ENCODE measurements around the gene PDZD7. TPM values are rescaled to one million over a fixed set of nuclear protein-coding genes. Genes with fewer than 3 reads are reported as not detected.

The PDZD7 gene
- total and polyA plus RNA-seq, 9 of the 15 experiments (the other 6 are each of a cell fraction or from before 2014, with no cell fraction given): 0.04 to 0.24 (median 0.08) TPM; not detected in 3

DNA sequence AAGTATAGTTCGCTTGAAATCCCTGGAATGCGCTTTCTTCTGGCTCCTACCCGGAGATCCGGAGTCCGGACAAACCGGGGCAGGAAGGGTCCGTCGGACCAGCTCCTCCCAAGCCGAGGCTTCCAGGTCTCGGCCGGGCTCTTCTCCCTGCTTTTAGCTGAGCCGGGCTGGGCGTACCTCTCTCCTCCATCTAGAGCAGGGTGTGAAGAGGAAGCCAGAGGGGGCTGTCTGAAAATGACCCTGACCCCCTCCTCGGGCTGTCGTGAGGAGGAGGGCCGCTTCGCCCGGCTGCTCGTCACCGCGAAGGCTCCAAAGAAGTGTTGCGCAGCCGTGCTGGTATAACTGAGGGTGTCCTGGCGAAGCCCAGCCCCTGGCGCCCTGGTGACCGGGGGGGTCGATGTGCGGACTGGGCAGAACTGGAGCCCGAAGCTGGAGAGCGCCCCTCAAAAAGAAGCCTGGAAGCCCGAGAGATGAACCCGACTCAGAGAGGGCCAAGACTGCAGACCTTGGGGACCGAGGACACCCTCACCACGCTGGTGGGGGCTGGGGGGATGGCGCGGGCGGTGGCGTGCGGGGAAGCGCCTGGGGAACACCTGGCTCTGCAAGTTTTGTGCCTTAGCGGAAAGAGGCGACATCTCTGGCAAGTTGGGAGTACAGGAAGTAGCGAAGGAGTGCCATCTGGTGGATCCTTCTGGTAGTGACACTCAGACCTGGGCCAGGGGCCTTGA is 36.6 kb upstream of the PDZD7 start (continued):
- TF ChIP-seq HEY1 (CRISPR knock-in tag; IDR thresholded peaks at IDR 0.05; ENCODE audit: borderline replicate concordance) (no peak), NFYB (IDR thresholded peaks at IDR 0.05; ENCODE audit: extremely low read depth, insufficient read length) (no peak), ZNF41 (CRISPR knock-in tag; conservative IDR thresholded peaks at IDR 0.05) (no peak), LCOR (CRISPR knock-in tag; IDR thresholded peaks at IDR 0.05) (peak; percentile 53; the same call in 1 of the 2 replicates), MIER1 (IDR thresholded peaks at IDR 0.05; ENCODE audit: low read depth) (no peak), NRF1 (conservative IDR thresholded peaks at IDR 0.05 in 1 of 2, IDR thresholded peaks at IDR 0.05 in 1 of 2) (peak; percentile 61 to 64), RNF2 (IDR thresholded peaks at IDR 0.05) (no peak), ZBTB7A (IDR thresholded peaks at IDR 0.05; ENCODE audit: borderline replicate concordance, control insufficient read depth, low read depth, low read length) (peak; percentile 54; the same call in 1 of the 2 replicates), POLR2G (IDR thresholded peaks at IDR 0.05; ENCODE audit: low read depth, low read length) (peak; percentile 73), STAG1 (CRISPR knock-in tag; IDR thresholded peaks at IDR 0.05; ENCODE audit: borderline replicate concordance) (no peak), RBM25 (IDR thresholded peaks at IDR 0.05; ENCODE audit: low read depth, low read length, severe bottlenecking) (no peak), WHSC1 (IDR thresholded peaks at IDR 0.05; ENCODE audit: low read length) (no peak)
- TF ChIP-seq, protein P1, sequence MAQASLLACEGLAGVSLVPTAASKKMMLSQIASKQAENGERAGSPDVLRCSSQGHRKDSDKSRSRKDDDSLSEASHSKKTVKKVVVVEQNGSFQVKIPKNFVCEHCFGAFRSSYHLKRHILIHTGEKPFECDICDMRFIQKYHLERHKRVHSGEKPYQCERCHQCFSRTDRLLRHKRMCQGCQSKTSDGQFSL (CRISPR knock-in tag; IDR thresholded peaks at IDR 0.05): no peak
- TF ChIP-seq, protein P1 (tag; IDR thresholded peaks at IDR 0.05): no peak
- TF ChIP-seq, protein P2, sequence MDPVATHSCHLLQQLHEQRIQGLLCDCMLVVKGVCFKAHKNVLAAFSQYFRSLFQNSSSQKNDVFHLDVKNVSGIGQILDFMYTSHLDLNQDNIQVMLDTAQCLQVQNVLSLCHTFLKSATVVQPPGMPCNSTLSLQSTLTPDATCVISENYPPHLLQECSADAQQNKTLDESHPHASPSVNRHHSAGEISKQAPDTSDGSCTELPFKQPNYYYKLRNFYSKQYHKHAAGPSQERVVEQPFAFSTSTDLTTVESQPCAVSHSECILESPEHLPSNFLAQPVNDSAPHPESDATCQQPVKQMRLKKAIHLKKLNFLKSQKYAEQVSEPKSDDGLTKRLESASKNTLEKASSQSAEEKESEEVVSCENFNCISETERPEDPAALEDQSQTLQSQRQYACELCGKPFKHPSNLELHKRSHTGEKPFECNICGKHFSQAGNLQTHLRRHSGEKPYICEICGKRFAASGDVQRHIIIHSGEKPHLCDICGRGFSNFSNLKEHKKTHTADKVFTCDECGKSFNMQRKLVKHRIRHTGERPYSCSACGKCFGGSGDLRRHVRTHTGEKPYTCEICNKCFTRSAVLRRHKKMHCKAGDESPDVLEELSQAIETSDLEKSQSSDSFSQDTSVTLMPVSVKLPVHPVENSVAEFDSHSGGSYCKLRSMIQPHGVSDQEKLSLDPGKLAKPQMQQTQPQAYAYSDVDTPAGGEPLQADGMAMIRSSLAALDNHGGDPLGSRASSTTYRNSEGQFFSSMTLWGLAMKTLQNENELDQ (CRISPR knock-in tag; IDR thresholded peaks at IDR 0.05; ENCODE audit: borderline replicate concordance): no peak
- TF ChIP-seq, protein P3, sequence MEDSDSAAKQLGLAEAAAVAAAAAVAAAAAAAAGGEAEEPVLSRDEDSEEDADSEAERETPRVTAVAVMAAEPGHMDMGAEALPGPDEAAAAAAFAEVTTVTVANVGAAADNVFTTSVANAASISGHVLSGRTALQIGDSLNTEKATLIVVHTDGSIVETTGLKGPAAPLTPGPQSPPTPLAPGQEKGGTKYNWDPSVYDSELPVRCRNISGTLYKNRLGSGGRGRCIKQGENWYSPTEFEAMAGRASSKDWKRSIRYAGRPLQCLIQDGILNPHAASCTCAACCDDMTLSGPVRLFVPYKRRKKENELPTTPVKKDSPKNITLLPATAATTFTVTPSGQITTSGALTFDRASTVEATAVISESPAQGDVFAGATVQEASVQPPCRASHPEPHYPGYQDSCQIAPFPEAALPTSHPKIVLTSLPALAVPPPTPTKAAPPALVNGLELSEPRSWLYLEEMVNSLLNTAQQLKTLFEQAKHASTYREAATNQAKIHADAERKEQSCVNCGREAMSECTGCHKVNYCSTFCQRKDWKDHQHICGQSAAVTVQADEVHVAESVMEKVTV (CRISPR knock-in tag; IDR thresholded peaks at IDR 0.05): peak; percentile 66
- TF ChIP-seq, protein P4, sequence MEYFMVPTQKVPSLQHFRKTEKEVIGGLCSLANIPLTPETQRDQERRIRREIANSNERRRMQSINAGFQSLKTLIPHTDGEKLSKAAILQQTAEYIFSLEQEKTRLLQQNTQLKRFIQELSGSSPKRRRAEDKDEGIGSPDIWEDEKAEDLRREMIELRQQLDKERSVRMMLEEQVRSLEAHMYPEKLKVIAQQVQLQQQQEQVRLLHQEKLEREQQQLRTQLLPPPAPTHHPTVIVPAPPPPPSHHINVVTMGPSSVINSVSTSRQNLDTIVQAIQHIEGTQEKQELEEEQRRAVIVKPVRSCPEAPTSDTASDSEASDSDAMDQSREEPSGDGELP (CRISPR knock-in tag; IDR thresholded peaks at IDR 0.05; ENCODE audit: borderline replicate concordance): peak; percentile 69; the same call in 1 of the 2 replicates
- TF ChIP-seq, protein P5, sequence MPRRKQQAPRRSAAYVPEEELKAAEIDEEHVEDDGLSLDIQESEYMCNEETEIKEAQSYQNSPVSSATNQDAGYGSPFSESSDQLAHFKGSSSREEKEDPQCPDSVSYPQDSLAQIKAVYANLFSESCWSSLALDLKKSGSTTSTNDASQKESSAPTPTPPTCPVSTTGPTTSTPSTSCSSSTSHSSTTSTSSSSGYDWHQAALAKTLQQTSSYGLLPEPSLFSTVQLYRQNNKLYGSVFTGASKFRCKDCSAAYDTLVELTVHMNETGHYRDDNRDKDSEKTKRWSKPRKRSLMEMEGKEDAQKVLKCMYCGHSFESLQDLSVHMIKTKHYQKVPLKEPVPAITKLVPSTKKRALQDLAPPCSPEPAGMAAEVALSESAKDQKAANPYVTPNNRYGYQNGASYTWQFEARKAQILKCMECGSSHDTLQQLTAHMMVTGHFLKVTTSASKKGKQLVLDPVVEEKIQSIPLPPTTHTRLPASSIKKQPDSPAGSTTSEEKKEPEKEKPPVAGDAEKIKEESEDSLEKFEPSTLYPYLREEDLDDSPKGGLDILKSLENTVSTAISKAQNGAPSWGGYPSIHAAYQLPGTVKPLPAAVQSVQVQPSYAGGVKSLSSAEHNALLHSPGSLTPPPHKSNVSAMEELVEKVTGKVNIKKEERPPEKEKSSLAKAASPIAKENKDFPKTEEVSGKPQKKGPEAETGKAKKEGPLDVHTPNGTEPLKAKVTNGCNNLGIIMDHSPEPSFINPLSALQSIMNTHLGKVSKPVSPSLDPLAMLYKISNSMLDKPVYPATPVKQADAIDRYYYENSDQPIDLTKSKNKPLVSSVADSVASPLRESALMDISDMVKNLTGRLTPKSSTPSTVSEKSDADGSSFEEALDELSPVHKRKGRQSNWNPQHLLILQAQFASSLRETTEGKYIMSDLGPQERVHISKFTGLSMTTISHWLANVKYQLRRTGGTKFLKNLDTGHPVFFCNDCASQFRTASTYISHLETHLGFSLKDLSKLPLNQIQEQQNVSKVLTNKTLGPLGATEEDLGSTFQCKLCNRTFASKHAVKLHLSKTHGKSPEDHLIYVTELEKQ (CRISPR knock-in tag; IDR thresholded peaks at IDR 0.05): no peak
